H9 (cell line): ENCODE results near the gene IQGAP3. TPM values are rescaled to one million over a fixed set of nuclear protein-coding genes. Genes with fewer than 3 reads are reported as not detected.

Experiments used
- DNase-seq: peaks from one replicate; pipeline ENCODE4 v3.0.0-alpha.2; 2017
- H2AFZ ChIP-seq: one replicate; pipeline ENCODE4 v1.6.1; 2013; ENCODE audit warnings: mild to moderate bottlenecking, low read length, control low read depth, moderate library complexity
- H2AK5ac ChIP-seq: 2 replicates; pipeline ENCODE4 v1.6.1; 2013; ENCODE audit warnings: low read length, control low read depth, mixed read lengths; ENCODE audit not compliant: insufficient read length
- H2BK120ac ChIP-seq: one replicate; pipeline ENCODE4 v1.6.1; 2013; ENCODE audit warnings: low read depth, mild to moderate bottlenecking, low read length, control low read depth, inconsistent platforms; ENCODE audit not compliant: poor library complexity, severe bottlenecking
- H2BK12ac ChIP-seq: 2 replicates; pipeline ENCODE4 v1.6.1; 2013; ENCODE audit warnings: low read length, control low read depth, mixed read lengths, low read depth; ENCODE audit not compliant: insufficient read length
- H2BK15ac ChIP-seq: 2 replicates; pipeline ENCODE4 v1.6.1; 2013; ENCODE audit warnings: low read depth, low read length, control low read depth
- H2BK20ac ChIP-seq: one replicate; pipeline ENCODE4 v1.6.1; 2013; ENCODE audit warnings: low read depth, mild to moderate bottlenecking, low read length, control low read depth, inconsistent platforms; ENCODE audit not compliant: poor library complexity, severe bottlenecking
- H2BK5ac ChIP-seq: 2 replicates; pipeline ENCODE4 v1.6.1; 2013; ENCODE audit warnings: low read length, control low read depth, mixed read lengths; ENCODE audit not compliant: insufficient read length
- H3K14ac ChIP-seq: 2 replicates; pipeline ENCODE4 v1.6.1; 2013; ENCODE audit warnings: low read length, control low read depth; ENCODE audit not compliant: insufficient read depth
- H3K18ac ChIP-seq: 2 replicates; pipeline ENCODE4 v1.6.1; 2013; ENCODE audit warnings: low read depth, mild to moderate bottlenecking, mixed read lengths, low read length, control low read depth; ENCODE audit not compliant: insufficient read length
- H3K23ac ChIP-seq: 2 replicates; pipeline ENCODE4 v1.6.1; 2013; ENCODE audit warnings: low read length, control low read depth, mixed read lengths, low read depth; ENCODE audit not compliant: insufficient read length
- H3K23me2 ChIP-seq: 2 replicates; pipeline ENCODE4 v1.6.1; 2013; ENCODE audit warnings: low read depth, mild to moderate bottlenecking, mixed read lengths, low read length, control low read depth; ENCODE audit not compliant: insufficient read length, poor library complexity, severe bottlenecking
- H3K27ac ChIP-seq: 2 replicates; pipeline ENCODE4 v1.5.1; 2013; ENCODE audit warnings: low read length, control low read depth, mixed read lengths, low read depth; ENCODE audit not compliant: insufficient read length
- H3K27me3 ChIP-seq: 2 replicates; pipeline ENCODE4 v1.6.1; 2013; ENCODE audit warnings: low read length, control low read depth, inconsistent platforms; ENCODE audit not compliant: insufficient read depth
- H3K4ac ChIP-seq: 2 replicates; pipeline ENCODE4 v1.6.1; 2013; ENCODE audit warnings: low read depth, mild to moderate bottlenecking, control low read depth, inconsistent platforms, low read length, moderate library complexity
- H3K4me1 ChIP-seq: 2 replicates; pipeline ENCODE4 v1.6.1; 2013; ENCODE audit warnings: low read length, control low read depth, inconsistent platforms; ENCODE audit not compliant: insufficient read depth
- H3K4me2 ChIP-seq: 2 replicates; pipeline ENCODE4 v1.6.1; 2013; ENCODE audit warnings: low read length, control low read depth, mixed read lengths; ENCODE audit not compliant: insufficient read length, insufficient read depth
- H3K56ac ChIP-seq: 2 replicates; pipeline ENCODE4 v1.6.1; 2013; ENCODE audit warnings: low read depth, mild to moderate bottlenecking, mixed read lengths, low read length, control low read depth; ENCODE audit not compliant: insufficient read length
- H3K79me1 ChIP-seq: 2 replicates; pipeline ENCODE4 v1.6.1; 2013; ENCODE audit warnings: low read depth, mild to moderate bottlenecking, moderate library complexity, low read length, control low read depth, inconsistent platforms; ENCODE audit not compliant: insufficient read depth, poor library complexity, severe bottlenecking
- H3K79me2 ChIP-seq: 2 replicates; pipeline ENCODE4 v1.6.1; 2013; ENCODE audit warnings: low read length, control low read depth, inconsistent platforms; ENCODE audit not compliant: insufficient read depth
- H3K9ac ChIP-seq: 2 replicates; pipeline ENCODE4 v1.6.1; 2013; ENCODE audit warnings: low read length, control low read depth, mixed read lengths; ENCODE audit not compliant: insufficient read length; ENCODE audit errors: extremely low read depth
- H3K9me3 ChIP-seq: one replicate; pipeline ENCODE4 v1.6.1; 2013; ENCODE audit warnings: low read depth, low read length, inconsistent platforms; ENCODE audit not compliant: control insufficient read depth
- H3T11ph ChIP-seq: one replicate; pipeline ENCODE4 v1.6.1; 2013; ENCODE audit warnings: mild to moderate bottlenecking, low read length, control low read depth, inconsistent platforms
- H4K20me1 ChIP-seq: one replicate; pipeline ENCODE4 v1.6.1; 2013; ENCODE audit not compliant: control insufficient read depth, insufficient read length, insufficient read depth
- H4K5ac ChIP-seq: 2 replicates; pipeline ENCODE4 v1.6.1; 2013; ENCODE audit warnings: low read depth, mild to moderate bottlenecking, mixed read lengths, low read length, control low read depth; ENCODE audit not compliant: insufficient read length
- H4K8ac ChIP-seq: replicated peaks from 2 replicates; pipeline ENCODE4 v1.6.1; 2013; ENCODE audit warnings: low read length, control low read depth, mixed read lengths, low read depth; ENCODE audit not compliant: insufficient read length
- H4K91ac ChIP-seq: 2 replicates; pipeline ENCODE4 v1.6.1; 2013; ENCODE audit warnings: low read depth, mild to moderate bottlenecking, moderate library complexity, mixed read lengths, low read length, control low read depth; ENCODE audit not compliant: insufficient read length
- H3K27ac Mint-ChIP-seq, 3 experiments: 2 replicates in 2 of 3; 3 replicates in 1 of 3; pipeline ENCODE4 v1.8.0; 2020 to 2021; ENCODE audit warnings: mixed read lengths in 3 of 3, mild to moderate bottlenecking in 1 of 3, moderate library complexity in 1 of 3
- H3K27me3 Mint-ChIP-seq: 2 replicates; pipeline ENCODE4 v1.8.0; 2021; ENCODE audit warnings: low read depth, mild to moderate bottlenecking, moderate library complexity, mixed read lengths
- H3K36me3 Mint-ChIP-seq, 3 experiments: 2 replicates in 2 of 3; 3 replicates in 1 of 3; pipeline ENCODE4 v1.8.0; 2020 to 2021; ENCODE audit warnings: low read depth in 3 of 3, mixed read lengths in 3 of 3; ENCODE audit not compliant: insufficient read depth in 1 of 3
- H3K4me1 Mint-ChIP-seq, 2 experiments: 2 replicates each; pipeline ENCODE4 v1.8.0; 2020; ENCODE audit warnings: mixed read lengths in 2 of 2
- H3K4me3 Mint-ChIP-seq, 2 experiments: 2 replicates in 1 of 2; 3 replicates in 1 of 2; pipeline ENCODE4 v1.8.0; 2020 to 2021; ENCODE audit warnings: mild to moderate bottlenecking in 2 of 2, mixed read lengths in 2 of 2, moderate library complexity in 1 of 2
- H3K9me3 Mint-ChIP-seq, 2 experiments: 2 replicates in 1 of 2; 3 replicates in 1 of 2; pipeline ENCODE4 v1.8.0; 2020; ENCODE audit warnings: mild to moderate bottlenecking in 2 of 2, mixed read lengths in 2 of 2, moderate library complexity in 1 of 2
- WGBS: extraction: QIAGEN DNeasy Blood & Tissue Kit; methylation state at CpG from one replicate; pipeline ENCODE4 v1.1.7; 2013; ENCODE audit warnings: missing lambda C conversion rate, low lambda C conversion rate, mixed read lengths; ENCODE audit not compliant: insufficient read length; ENCODE audit errors: extremely low coverage; 5-methylcytosine and 5-hydroxymethylcytosine counted together
- total RNA-seq: library from RNA; stranded (reverse); gene quantifications from 2 replicates; pipeline ENCODE4 v1.2.1, GENCODE V29; 2021
- TF ChIP-seq, protein P1 (sequence below): fragments of 200-600 bp; sonication (generic); conservative IDR thresholded peaks from 3 replicates; pipeline ENCODE4 v1.8.0; 2021; ENCODE audit warnings: antibody characterized with exemption, mild to moderate bottlenecking

The IQGAP3 gene
- total RNA-seq, 1 experiment from 2014 or later, result 24.5 TPM

DNA sequence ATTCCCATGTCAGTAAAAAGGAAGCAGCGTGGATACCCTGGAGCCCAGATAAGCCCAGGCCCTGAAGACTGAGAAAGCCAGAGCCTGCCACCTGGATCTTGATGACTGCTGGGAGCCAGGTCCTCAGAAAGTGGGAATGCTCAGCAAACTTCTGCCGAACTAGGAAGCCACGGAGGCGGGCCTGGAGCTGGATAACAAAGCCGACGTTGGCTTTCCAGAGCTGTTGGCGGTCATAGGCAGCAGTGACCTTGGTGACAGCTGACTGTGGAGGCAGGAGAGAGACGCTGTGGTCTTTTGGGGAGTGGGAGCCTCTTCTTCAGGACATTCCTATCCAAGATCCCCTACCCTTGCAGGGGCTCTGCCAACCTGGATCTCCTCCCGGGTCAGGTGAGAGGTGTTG is 24.4 kb downstream of the IQGAP3 start:
- TF ChIP-seq, protein P1, sequence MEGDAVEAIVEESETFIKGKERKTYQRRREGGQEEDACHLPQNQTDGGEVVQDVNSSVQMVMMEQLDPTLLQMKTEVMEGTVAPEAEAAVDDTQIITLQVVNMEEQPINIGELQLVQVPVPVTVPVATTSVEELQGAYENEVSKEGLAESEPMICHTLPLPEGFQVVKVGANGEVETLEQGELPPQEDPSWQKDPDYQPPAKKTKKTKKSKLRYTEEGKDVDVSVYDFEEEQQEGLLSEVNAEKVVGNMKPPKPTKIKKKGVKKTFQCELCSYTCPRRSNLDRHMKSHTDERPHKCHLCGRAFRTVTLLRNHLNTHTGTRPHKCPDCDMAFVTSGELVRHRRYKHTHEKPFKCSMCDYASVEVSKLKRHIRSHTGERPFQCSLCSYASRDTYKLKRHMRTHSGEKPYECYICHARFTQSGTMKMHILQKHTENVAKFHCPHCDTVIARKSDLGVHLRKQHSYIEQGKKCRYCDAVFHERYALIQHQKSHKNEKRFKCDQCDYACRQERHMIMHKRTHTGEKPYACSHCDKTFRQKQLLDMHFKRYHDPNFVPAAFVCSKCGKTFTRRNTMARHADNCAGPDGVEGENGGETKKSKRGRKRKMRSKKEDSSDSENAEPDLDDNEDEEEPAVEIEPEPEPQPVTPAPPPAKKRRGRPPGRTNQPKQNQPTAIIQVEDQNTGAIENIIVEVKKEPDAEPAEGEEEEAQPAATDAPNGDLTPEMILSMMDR, result no peak
- Mint-ChIP-seq H3K9me3 (no peaks in the 10 kb centered on the region), H3K27ac (no peak overlapping the region; a peak in 1 of 7 replicates), H3K36me3 (peaks cover 10 to 48% (median 35%) of the 10 kb centered on the region in 3 experiments), H3K27me3 (no peaks in the 10 kb centered on the region), H3K4me1 (no peaks in the 10 kb centered on the region), H3K4me3 (no peak overlapping the region)
- H3K9ac ChIP-seq, result no peak overlapping the region
- WGBS, result no CpG with 5 or more reads among the region's 9 CpGs
- no peak overlapping the region for H3K56ac ChIP-seq
- no peak overlapping the region for H3T11ph ChIP-seq
- H2AFZ ChIP-seq, result no peak overlapping the region
- no peak for DNase-seq
- H3K79me2 ChIP-seq, result no peaks in the 10 kb centered on the region
- no peaks in the 10 kb centered on the region for H3K27me3 ChIP-seq
- no peak overlapping the region for H2BK120ac ChIP-seq
- H3K79me1 ChIP-seq, result no peaks in the 10 kb centered on the region
- H3K4ac ChIP-seq, result no peak overlapping the region
- H3K23me2 ChIP-seq, result no peaks in the 10 kb centered on the region
- no peak overlapping the region for H4K91ac ChIP-seq
- H3K4me2 ChIP-seq, result no peak overlapping the region
- no peak overlapping the region for H4K5ac ChIP-seq
- no peaks in the 10 kb centered on the region for H3K9me3 ChIP-seq
- no peaks in the 10 kb centered on the region for H3K4me1 ChIP-seq
- H3K18ac ChIP-seq, result no peak overlapping the region
- no peak overlapping the region for H2AK5ac ChIP-seq
- H3K27ac ChIP-seq, result no peak overlapping the region
- H4K20me1 ChIP-seq, result no peaks in the 10 kb centered on the region
- H2BK20ac ChIP-seq, result no peak overlapping the region
- H3K14ac ChIP-seq, result no peak overlapping the region
- no peak overlapping the region for H2BK15ac ChIP-seq
- H2BK5ac ChIP-seq, result no peak overlapping the region
- H4K8ac ChIP-seq, result no peak overlapping the region
- no peak overlapping the region for H3K23ac ChIP-seq
- no peak overlapping the region for H2BK12ac ChIP-seq
